ENCODE data around the gene IGSF21. TPM values are rescaled to one million over a fixed set of nuclear protein-coding genes. Genes with fewer than 3 reads are reported as not detected.

Gene IGSF21
- total RNA-seq, 1 donor from 2014 or later = 4.4 TPM

GRCh38 chr1:18385239-18385790 lies 277.7 kb downstream of the IGSF21 start:
- Mint-ChIP-seq H3K27ac (ENCODE audit: unreplicated experiment) (no peak overlapping the region), H3K36me3 (ENCODE audit: low read depth, unreplicated experiment) (no peaks in the 10 kb centered on the region), H3K27me3 (ENCODE audit: unreplicated experiment) (peaks cover 9% of the 10 kb centered on the region), H3K4me3 (ENCODE audit: unreplicated experiment) (peak overlapping the region; percentile 1), H3K9me3 (ENCODE audit: unreplicated experiment) (no peaks in the 10 kb centered on the region), H3K4me1 (ENCODE audit: unreplicated experiment) (peaks cover 8% of the 10 kb centered on the region)
- peak; percentile 13 for DNase-seq (ENCODE audit: low spot score)
- TF ChIP-seq, protein P1, sequence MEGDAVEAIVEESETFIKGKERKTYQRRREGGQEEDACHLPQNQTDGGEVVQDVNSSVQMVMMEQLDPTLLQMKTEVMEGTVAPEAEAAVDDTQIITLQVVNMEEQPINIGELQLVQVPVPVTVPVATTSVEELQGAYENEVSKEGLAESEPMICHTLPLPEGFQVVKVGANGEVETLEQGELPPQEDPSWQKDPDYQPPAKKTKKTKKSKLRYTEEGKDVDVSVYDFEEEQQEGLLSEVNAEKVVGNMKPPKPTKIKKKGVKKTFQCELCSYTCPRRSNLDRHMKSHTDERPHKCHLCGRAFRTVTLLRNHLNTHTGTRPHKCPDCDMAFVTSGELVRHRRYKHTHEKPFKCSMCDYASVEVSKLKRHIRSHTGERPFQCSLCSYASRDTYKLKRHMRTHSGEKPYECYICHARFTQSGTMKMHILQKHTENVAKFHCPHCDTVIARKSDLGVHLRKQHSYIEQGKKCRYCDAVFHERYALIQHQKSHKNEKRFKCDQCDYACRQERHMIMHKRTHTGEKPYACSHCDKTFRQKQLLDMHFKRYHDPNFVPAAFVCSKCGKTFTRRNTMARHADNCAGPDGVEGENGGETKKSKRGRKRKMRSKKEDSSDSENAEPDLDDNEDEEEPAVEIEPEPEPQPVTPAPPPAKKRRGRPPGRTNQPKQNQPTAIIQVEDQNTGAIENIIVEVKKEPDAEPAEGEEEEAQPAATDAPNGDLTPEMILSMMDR (IDR thresholded peaks at IDR 0.05; ENCODE audit: unreplicated experiment) = no peak

DNA sequence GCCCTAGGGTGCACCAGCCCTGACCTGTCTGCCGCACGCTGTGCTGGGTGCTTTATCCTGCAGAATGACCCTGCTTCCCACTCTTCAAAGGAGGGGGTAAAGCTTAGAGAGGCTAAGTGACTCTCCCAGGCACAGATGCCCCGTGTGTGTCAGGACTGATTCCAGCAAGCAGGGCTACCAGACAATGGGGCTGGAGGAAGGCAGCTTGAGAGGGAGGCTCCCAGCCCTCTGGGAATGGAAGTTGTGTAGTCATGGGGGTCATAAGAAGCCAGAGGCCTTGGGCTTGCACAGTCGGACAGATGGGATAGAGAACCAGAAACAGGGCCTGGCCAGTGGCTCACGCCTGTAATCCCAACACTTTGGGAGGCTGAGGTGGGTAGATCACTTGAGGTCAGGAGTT lies 279.0 kb downstream of the IGSF21 start:
- H3K9me3 Mint-ChIP-seq (ENCODE audit: unreplicated experiment) = no peaks in the 10 kb centered on the region
- DNase-seq (ENCODE audit: low spot score) = no peak
- peaks cover 9% of the 10 kb centered on the region for H3K27me3 Mint-ChIP-seq (ENCODE audit: unreplicated experiment)
- no peaks in the 10 kb centered on the region for H3K36me3 Mint-ChIP-seq (ENCODE audit: low read depth, unreplicated experiment)
- H3K27ac Mint-ChIP-seq (ENCODE audit: unreplicated experiment) = no peak overlapping the region
- H3K4me1 Mint-ChIP-seq (ENCODE audit: unreplicated experiment) = peaks cover 8% of the 10 kb centered on the region
- TF ChIP-seq, protein P1 (IDR thresholded peaks at IDR 0.05; ENCODE audit: unreplicated experiment) = no peak
- H3K4me3 Mint-ChIP-seq (ENCODE audit: unreplicated experiment) = no peak overlapping the region

DNA sequence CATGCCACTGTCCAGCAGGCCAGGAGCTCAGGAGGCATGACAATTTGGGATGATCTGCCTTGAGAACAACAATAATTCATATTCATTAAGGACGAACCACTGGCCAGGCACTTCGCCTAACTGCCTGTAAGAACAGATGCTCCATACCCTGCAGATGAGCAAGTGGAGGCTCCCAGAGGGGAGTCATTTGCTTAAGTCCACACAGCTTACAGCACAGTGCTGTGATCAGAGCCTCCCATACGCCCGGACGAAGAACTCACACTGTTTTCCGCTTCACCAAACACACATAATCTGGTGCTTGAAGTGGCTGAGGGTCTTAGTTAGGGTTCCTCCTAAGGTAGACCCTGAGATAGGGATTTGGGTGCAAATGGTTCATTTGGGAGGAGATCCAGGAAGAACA lies 279.7 kb downstream of the IGSF21 start:
- H3K27ac Mint-ChIP-seq (ENCODE audit: unreplicated experiment) = no peak overlapping the region
- TF ChIP-seq, protein P1 (IDR thresholded peaks at IDR 0.05; ENCODE audit: unreplicated experiment) = no peak
- DNase-seq (ENCODE audit: low spot score) = no peak
- H3K4me1 Mint-ChIP-seq (ENCODE audit: unreplicated experiment) = peaks cover 8% of the 10 kb centered on the region
- peaks cover 9% of the 10 kb centered on the region for H3K27me3 Mint-ChIP-seq (ENCODE audit: unreplicated experiment)
- H3K9me3 Mint-ChIP-seq (ENCODE audit: unreplicated experiment) = no peaks in the 10 kb centered on the region
- no peaks in the 10 kb centered on the region for H3K36me3 Mint-ChIP-seq (ENCODE audit: low read depth, unreplicated experiment)
- H3K4me3 Mint-ChIP-seq (ENCODE audit: unreplicated experiment) = no peak overlapping the region

GRCh38 chr1:18390953-18391352 lies 283.4 kb downstream of the IGSF21 start:
- Mint-ChIP-seq H3K9me3 (ENCODE audit: unreplicated experiment) (no peaks in the 10 kb centered on the region), H3K27ac (ENCODE audit: unreplicated experiment) (no peak overlapping the region), H3K27me3 (ENCODE audit: unreplicated experiment) (peaks cover 2% of the 10 kb centered on the region), H3K36me3 (ENCODE audit: low read depth, unreplicated experiment) (no peaks in the 10 kb centered on the region), H3K4me1 (ENCODE audit: unreplicated experiment) (no peaks in the 10 kb centered on the region), H3K4me3 (ENCODE audit: unreplicated experiment) (no peak overlapping the region)
- no peak for DNase-seq (ENCODE audit: low spot score)
- TF ChIP-seq, protein P1 (IDR thresholded peaks at IDR 0.05; ENCODE audit: unreplicated experiment) = no peak

DNA sequence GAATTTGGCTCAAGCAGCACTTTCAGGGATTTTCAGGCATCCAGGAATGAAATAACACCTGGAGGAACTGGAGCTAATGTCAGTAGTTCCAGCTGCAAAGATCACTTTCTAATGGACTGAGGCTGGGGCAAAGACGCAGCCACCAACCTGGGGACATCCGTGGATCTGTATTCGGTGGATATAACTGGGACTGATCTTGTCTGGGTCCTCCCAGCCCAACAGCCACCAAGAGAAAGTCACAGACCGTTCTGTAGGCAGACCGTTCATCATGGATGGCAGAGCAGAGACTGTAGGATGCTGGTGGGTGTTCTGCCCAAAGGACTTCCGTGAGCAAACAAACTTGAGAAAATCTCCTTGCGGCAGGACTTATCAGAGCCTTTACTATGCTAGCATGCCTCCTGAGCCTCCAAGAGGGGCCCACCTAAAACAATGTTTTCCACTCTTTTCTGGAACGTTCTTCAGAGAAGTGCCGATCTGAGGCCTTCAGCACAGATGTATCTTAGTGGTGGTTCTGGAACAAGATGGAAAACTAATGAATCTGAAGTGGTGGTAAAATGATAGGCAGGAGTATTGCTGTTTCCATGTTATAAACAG lies 287.1 kb downstream of the IGSF21 start:
- H3K27me3 Mint-ChIP-seq (ENCODE audit: unreplicated experiment) = no peaks in the 10 kb centered on the region
- TF ChIP-seq, protein P1 (IDR thresholded peaks at IDR 0.05; ENCODE audit: unreplicated experiment) = no peak
- no peaks in the 10 kb centered on the region for H3K4me1 Mint-ChIP-seq (ENCODE audit: unreplicated experiment)
- H3K36me3 Mint-ChIP-seq (ENCODE audit: low read depth, unreplicated experiment) = no peaks in the 10 kb centered on the region
- H3K4me3 Mint-ChIP-seq (ENCODE audit: unreplicated experiment) = no peak overlapping the region
- H3K9me3 Mint-ChIP-seq (ENCODE audit: unreplicated experiment) = no peaks in the 10 kb centered on the region
- no peak for DNase-seq (ENCODE audit: low spot score)
- H3K27ac Mint-ChIP-seq (ENCODE audit: unreplicated experiment) = no peak overlapping the region
